ENCODE results near the gene ZNF491. TPM values are rescaled to one million over a fixed set of nuclear protein-coding genes. Genes with fewer than 3 reads are reported as not detected.
"Not testable (repeated sequence)": the region's sequence is repeated elsewhere in the genome, so short reads cannot be mapped to it uniquely, and the experiment has no call there.

Gene ZNF491
- polyA plus RNA-seq, 1 donor from 2014 or later = 29.8 TPM

- Histone ChIP-seq H3K27me3 (ENCODE audit: insufficient read depth, low read depth, low read length) (no peaks in the 10 kb centered on the region), H3K9me3 (ENCODE audit: low read length) (no peaks in the 10 kb centered on the region), H2AFZ (ENCODE audit: low read depth, low read length) (no peak within 1 kb of the TSS), H3F3A (ENCODE audit: insufficient read depth, low read length, poor library complexity, severe bottlenecking) (no peaks in the 10 kb centered on the region), H3K27ac (ENCODE audit: low read length) (no peak within 1 kb of the TSS), H4K20me1 (ENCODE audit: insufficient read depth) (no peaks in the 10 kb centered on the region), H3K79me2 (replicated peaks; ENCODE audit: insufficient read depth, low read length) (no peaks in the 10 kb centered on the region), H3K9me2 (ENCODE audit: insufficient read depth, low read length) (no peaks in the 10 kb centered on the region), H3K9ac (ENCODE audit: low read length) (no peak within 1 kb of the TSS), H3K4me2 (ENCODE audit: low read length) (no peak within 1 kb of the TSS), H3K36me3 (ENCODE audit: insufficient read depth, low read length) (no peaks in the 10 kb centered on the region), H3K4me3 (ENCODE audit: low read length) (peak within 1 kb of the TSS; percentile 47)
- TF ChIP-seq SMC3 (conservative IDR thresholded peaks at IDR 0.05; ENCODE audit: poor library complexity) (no peak), EZH2 (IDR thresholded peaks at IDR 0.05; ENCODE audit: borderline replicate concordance, insufficient read depth, low read length, poor library complexity, severe bottlenecking) (no peak), EP300 (conservative IDR thresholded peaks at IDR 0.05; ENCODE audit: poor library complexity, severe bottlenecking) (no peak), TAF1 (IDR thresholded peaks at IDR 0.05; ENCODE audit: low read depth) (no peak), REST (IDR thresholded peaks at IDR 0.05; ENCODE audit: borderline replicate concordance) (no peak), CTCF (IDR thresholded peaks at IDR 0.05; ENCODE audit: poor library complexity, severe bottlenecking) (no peak), POLR2AphosphoS5 (IDR thresholded peaks at IDR 0.05) (no peak), RAD21 (conservative IDR thresholded peaks at IDR 0.05) (no peak), MXI1 (conservative IDR thresholded peaks at IDR 0.05; ENCODE audit: poor library complexity, severe bottlenecking) (no peak)
These were observed 50.5 kb downstream of the ZNF491 start, which contains the start of gene ZNF439 for GRCh38 chr19:11848594-11849469. TSS of gene ZNF439 (plus strand) at chr19:11848726. CDS start at chr19:11848868, 142 bp downstream.

GRCh38 chr19:11850289-11850688 lies 52.0 kb downstream of the ZNF491 start:
- H3K9me3 ChIP-seq (ENCODE audit: low read length) = not testable (repeated sequence)

More at GRCh38 chr19:11850289-11850688, 52.0 kb downstream of the ZNF491 start:
- H4K20me1 ChIP-seq (ENCODE audit: insufficient read depth); H3K4me3 ChIP-seq (ENCODE audit: low read length); H3K27me3 ChIP-seq (ENCODE audit: insufficient read depth, low read depth, low read length); H3K36me3 ChIP-seq (ENCODE audit: insufficient read depth, low read length); H3K27ac ChIP-seq (ENCODE audit: low read length); H2AFZ ChIP-seq (ENCODE audit: low read depth, low read length); H3F3A ChIP-seq (ENCODE audit: insufficient read depth, low read length, poor library complexity, severe bottlenecking); H3K9ac ChIP-seq (ENCODE audit: low read length); H3K9me2 ChIP-seq (ENCODE audit: insufficient read depth, low read length); H3K79me2 ChIP-seq (replicated peaks; ENCODE audit: insufficient read depth, low read length); H3K4me2 ChIP-seq (ENCODE audit: low read length): not testable (repeated sequence)

Measured in neural cell (in vitro differentiated cells).